ENCODE results near the gene JOSD2. TPM values are rescaled to one million over a fixed set of nuclear protein-coding genes. Genes with fewer than 3 reads are reported as not detected.

The JOSD2 gene
- total and polyA plus RNA-seq, 8 donors, result 8.0 to 41.2 (median 14.2) TPM

DNA sequence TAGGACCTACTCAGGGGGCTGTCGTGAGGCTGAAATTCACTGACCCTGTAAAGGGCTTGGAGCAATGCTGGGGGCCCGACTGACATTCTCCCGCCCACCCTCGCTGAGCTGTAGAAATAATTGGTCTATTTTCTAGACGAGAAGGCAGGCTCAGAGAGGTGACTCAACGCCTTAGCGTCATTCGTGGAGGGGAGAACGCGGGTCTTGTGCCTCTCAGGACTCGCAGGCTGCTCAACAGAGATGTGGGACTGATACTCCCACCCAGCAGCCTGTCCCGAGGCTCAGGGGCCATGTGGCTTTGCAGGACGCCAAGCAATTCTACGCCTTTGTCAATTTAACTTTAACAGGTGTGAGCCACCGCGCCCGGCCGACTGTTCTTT is 26.3 kb upstream of the JOSD2 start:
- DNase-seq (no peak), FAIRE-seq (no peak), ATAC-seq (no peak)
- H3K4me1 ChIP-seq, result no peaks in the 10 kb centered on the region
- TF ChIP-seq, protein P1, sequence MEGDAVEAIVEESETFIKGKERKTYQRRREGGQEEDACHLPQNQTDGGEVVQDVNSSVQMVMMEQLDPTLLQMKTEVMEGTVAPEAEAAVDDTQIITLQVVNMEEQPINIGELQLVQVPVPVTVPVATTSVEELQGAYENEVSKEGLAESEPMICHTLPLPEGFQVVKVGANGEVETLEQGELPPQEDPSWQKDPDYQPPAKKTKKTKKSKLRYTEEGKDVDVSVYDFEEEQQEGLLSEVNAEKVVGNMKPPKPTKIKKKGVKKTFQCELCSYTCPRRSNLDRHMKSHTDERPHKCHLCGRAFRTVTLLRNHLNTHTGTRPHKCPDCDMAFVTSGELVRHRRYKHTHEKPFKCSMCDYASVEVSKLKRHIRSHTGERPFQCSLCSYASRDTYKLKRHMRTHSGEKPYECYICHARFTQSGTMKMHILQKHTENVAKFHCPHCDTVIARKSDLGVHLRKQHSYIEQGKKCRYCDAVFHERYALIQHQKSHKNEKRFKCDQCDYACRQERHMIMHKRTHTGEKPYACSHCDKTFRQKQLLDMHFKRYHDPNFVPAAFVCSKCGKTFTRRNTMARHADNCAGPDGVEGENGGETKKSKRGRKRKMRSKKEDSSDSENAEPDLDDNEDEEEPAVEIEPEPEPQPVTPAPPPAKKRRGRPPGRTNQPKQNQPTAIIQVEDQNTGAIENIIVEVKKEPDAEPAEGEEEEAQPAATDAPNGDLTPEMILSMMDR (IDR thresholded peaks at IDR 0.05), result no peak
- no peaks in the 10 kb centered on the region for H3K9me3 ChIP-seq
- intact Hi-C loops (cut with DNase I), result no loop called here
- no peak overlapping the region for H3K27ac ChIP-seq
- WGBS, 2 donors, result 54 to 63% methylated on average over 18 of the region's 18 CpGs
- H3K36me3 ChIP-seq, result no peaks in the 10 kb centered on the region
- no peak overlapping the region for H3K4me3 ChIP-seq
- H3K27me3 ChIP-seq, result peaks cover 0 to 5% (median 0%) of the 10 kb centered on the region in 4 donors

DNA sequence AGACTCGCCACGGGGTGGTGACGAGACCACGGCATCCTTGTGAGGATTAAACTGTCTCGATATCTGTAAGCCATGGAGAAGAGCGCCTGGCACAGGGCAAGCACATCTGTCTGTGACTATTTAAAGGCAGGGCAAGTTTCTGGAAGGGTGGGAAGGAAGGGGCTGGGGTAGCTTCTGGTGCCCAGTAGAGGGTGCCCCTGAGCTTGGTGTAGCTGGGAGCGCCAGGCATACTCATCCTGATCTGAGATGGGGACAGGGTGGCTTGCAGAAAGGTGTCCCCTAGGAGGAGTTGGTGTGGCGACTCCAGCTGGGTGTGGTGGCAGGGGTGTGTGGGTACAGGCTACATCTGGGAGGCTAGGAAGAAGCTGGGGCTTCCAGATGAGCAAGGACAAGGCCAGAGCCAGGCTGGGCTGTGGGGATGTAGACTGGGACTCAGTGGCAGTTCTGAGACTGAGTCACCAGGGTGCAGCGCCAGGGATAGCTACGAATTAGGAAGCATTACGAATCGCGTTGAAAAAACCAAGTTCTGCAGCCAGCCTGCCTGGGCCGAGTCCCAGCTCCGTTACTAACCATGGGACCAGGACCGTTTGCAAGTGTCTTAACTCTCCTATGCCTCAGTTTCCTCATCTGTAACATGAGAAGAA is 25.8 kb upstream of the JOSD2 start:
- DNase-seq (no peak), FAIRE-seq (no peak), ATAC-seq (no peak)
- intact Hi-C loops (cut with DNase I), result no loop called here
- no peaks in the 10 kb centered on the region for H3K36me3 ChIP-seq
- 65 to 77% methylated on average over 16 of the region's 16 CpGs for WGBS, 2 donors
- TF ChIP-seq, protein P1 (IDR thresholded peaks at IDR 0.05), result no peak
- H3K27ac ChIP-seq, result no peak overlapping the region
- no peak overlapping the region for H3K4me3 ChIP-seq
- peaks cover 0 to 10% (median 0%) of the 10 kb centered on the region in 4 donors for H3K27me3 ChIP-seq
- H3K4me1 ChIP-seq, result no peaks in the 10 kb centered on the region
- H3K9me3 ChIP-seq, result no peaks in the 10 kb centered on the region

GRCh38 chr19:50535672-50536187 is 24.7 kb upstream of the JOSD2 start:
- Histone ChIP-seq H3K4me3 (no peak overlapping the region), H3K27me3 (peaks cover 0 to 17% (median 0%) of the 10 kb centered on the region in 4 donors), H3K4me1 (no peaks in the 10 kb centered on the region), H3K36me3 (no peaks in the 10 kb centered on the region), H3K27ac (no peak overlapping the region), H3K9me3 (no peaks in the 10 kb centered on the region)
- ATAC-seq, result no peak
- FAIRE-seq, result no peak
- no peak for DNase-seq
- 55 to 63% methylated on average over 11 of the region's 11 CpGs for WGBS, 2 donors
- TF ChIP-seq, protein P1 (IDR thresholded peaks at IDR 0.05), result no peak
- intact Hi-C loops (cut with DNase I), result no loop called here

DNA sequence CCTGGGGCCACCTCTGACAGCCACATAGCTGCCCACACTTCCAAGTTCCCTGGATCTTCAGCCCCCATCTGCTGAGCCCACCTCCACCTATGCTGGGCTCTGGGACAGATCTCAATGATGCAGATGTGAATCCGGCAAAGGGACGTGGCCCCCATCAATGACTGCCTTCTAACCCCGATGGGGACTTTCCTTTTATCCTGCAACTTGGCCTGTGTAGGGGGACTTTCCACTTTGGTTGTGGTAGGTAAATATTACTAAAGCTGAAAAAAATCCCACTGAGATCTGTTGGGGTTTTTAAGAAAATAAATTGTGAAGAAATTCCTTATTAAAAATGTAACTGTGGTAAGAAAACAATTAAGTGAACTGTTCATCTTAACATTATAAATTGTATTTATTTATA is 23.5 kb upstream of the JOSD2 start:
- FAIRE-seq (no peak), ATAC-seq (no peak), DNase-seq (no peak)
- TF ChIP-seq, protein P1 (IDR thresholded peaks at IDR 0.05), result no peak
- peaks cover 0 to 17% (median 0%) of the 10 kb centered on the region in 4 donors for H3K27me3 ChIP-seq
- intact Hi-C loops (cut with DNase I), result no loop called here
- H3K27ac ChIP-seq, result no peak overlapping the region
- WGBS, 2 donors, result 76 to 82% methylated on average over 3 of the region's 3 CpGs
- H3K4me3 ChIP-seq, result no peak overlapping the region
- no peaks in the 10 kb centered on the region for H3K9me3 ChIP-seq
- H3K36me3 ChIP-seq, result no peaks in the 10 kb centered on the region
- no peaks in the 10 kb centered on the region for H3K4me1 ChIP-seq

- intact Hi-C loops (cut with DNase I), result no loop called here
- no peak for ATAC-seq
- WGBS, 2 donors, result 55 to 63% methylated on average over 4 of the region's 4 CpGs
- Histone ChIP-seq H3K9me3 (no peaks in the 10 kb centered on the region), H3K36me3 (no peaks in the 10 kb centered on the region), H3K27me3 (peaks cover 0 to 21% (median 0%) of the 10 kb centered on the region in 4 donors), H3K4me1 (no peaks in the 10 kb centered on the region), H3K4me3 (no peak overlapping the region), H3K27ac (no peak overlapping the region)
- no peak for FAIRE-seq
- TF ChIP-seq, protein P1 (IDR thresholded peaks at IDR 0.05), result no peak
- DNase-seq, result no peak
Measured at GRCh38 chr19:50532952-50533351, 22.0 kb upstream of the JOSD2 start.
